Colonic mucosa (tissue), 4 donors: ENCODE results near the gene MGRN1. TPM values are rescaled to one million over a fixed set of nuclear protein-coding genes. Genes with fewer than 3 reads are reported as not detected.

Experiments used
- DNase-seq: peaks from one replicate; pipeline ENCODE4 v3.0.0-alpha.2; 2020
- H3K27ac ChIP-seq: fragments of 200-600 bp; one replicate; pipeline ENCODE4 v1.8.0; 2021
- H3K27me3 ChIP-seq: fragments of 200-600 bp; one replicate; pipeline ENCODE4 v1.8.0; 2021
- H3K36me3 ChIP-seq: fragments of 200-600 bp; one replicate; pipeline ENCODE4 v1.8.0; 2021
- H3K4me1 ChIP-seq: fragments of 200-600 bp; one replicate; pipeline ENCODE4 v1.8.0; 2021; ENCODE audit warnings: mild to moderate bottlenecking
- H3K4me3 ChIP-seq: fragments of 200-600 bp; one replicate; pipeline ENCODE4 v1.8.0; 2021
- H3K9ac ChIP-seq, 2 donors: one replicate each; pipeline ENCODE4 v1.7.0; 2013; ENCODE audit warnings: control low read depth in 2 of 2, low read depth in 2 of 2, low read length in 2 of 2
- H3K9me3 ChIP-seq: fragments of 200-600 bp; one replicate; pipeline ENCODE4 v1.8.0; 2021
- intact Hi-C: fragments of 100-400 bp; cut with DNase I; formaldehyde crosslinking; loops from one replicate; pipeline ENCODE4 v1.14.1; 2022
- total RNA-seq, 2 donors: library from RNA; stranded (reverse); fragmentation: NEBNext Ultra II Directional in 1 of 2; extraction: Animal tissue kit (Norgen Biotek cat#: 25700) in 1 of 2; gene quantifications; one replicate each; pipeline ENCODE4 v1.2.1, GENCODE V29; 2021
- TF ChIP-seq, protein P1 (sequence below): fragments of 200-600 bp; IDR thresholded peaks from one replicate; pipeline ENCODE4 v1.8.0; 2022; ENCODE audit warnings: antibody characterized with exemption, mild to moderate bottlenecking
- donor health status: healthy.
- donor health status: DM: no; HTN: no; CAD: no.
- donor health status: DM: no; HTN: no; CAD: no.

MGRN1 gene
- total RNA-seq, 2 donors from 2014 or later, result 75.2 to 79.3 TPM

- TF ChIP-seq, protein P1, sequence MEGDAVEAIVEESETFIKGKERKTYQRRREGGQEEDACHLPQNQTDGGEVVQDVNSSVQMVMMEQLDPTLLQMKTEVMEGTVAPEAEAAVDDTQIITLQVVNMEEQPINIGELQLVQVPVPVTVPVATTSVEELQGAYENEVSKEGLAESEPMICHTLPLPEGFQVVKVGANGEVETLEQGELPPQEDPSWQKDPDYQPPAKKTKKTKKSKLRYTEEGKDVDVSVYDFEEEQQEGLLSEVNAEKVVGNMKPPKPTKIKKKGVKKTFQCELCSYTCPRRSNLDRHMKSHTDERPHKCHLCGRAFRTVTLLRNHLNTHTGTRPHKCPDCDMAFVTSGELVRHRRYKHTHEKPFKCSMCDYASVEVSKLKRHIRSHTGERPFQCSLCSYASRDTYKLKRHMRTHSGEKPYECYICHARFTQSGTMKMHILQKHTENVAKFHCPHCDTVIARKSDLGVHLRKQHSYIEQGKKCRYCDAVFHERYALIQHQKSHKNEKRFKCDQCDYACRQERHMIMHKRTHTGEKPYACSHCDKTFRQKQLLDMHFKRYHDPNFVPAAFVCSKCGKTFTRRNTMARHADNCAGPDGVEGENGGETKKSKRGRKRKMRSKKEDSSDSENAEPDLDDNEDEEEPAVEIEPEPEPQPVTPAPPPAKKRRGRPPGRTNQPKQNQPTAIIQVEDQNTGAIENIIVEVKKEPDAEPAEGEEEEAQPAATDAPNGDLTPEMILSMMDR, result no peak
- Histone ChIP-seq H3K27ac (no peak overlapping the region), H3K9me3 (no peaks in the 10 kb centered on the region), H3K4me1 (no peaks in the 10 kb centered on the region), H3K36me3 (no peaks in the 10 kb centered on the region), H3K27me3 (no peaks in the 10 kb centered on the region), H3K9ac (no peak overlapping the region), H3K4me3 (no peak overlapping the region)
- DNase-seq, result no peak
- intact Hi-C loops, result no loop called here
Observed at GRCh38 chr16:4583906-4584305, 40.7 kb upstream of the MGRN1 start.

- intact Hi-C loops, result no loop called here
- Histone ChIP-seq H3K4me3 (no peak overlapping the region), H3K27me3 (no peaks in the 10 kb centered on the region), H3K9ac (no peak overlapping the region), H3K9me3 (no peaks in the 10 kb centered on the region), H3K36me3 (no peaks in the 10 kb centered on the region), H3K27ac (no peak overlapping the region), H3K4me1 (no peaks in the 10 kb centered on the region)
- TF ChIP-seq, protein P1, result no peak
- no peak for DNase-seq
Observed at GRCh38 chr16:4586291-4586690, 38.3 kb upstream of the MGRN1 start.

DNA sequence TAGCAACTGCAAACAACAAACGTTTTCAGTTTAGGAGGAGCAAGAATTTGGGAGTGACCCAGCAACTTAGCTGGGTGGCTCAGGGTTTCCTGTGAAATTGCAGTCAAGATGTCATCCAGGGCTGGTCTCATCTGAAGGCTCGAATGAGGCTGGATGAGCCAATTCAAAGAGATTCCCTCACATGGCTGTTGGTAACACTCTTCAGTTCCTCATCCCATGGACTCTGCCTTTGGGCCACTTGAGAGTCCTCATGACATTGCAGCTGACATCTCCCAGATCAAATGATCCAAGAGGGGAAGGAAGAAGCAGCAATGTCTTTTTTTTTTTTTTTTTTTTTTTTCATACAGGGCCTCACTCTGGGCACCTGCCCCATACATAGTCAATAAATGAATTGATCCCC is 36.2 kb upstream of the MGRN1 start:
- no peak for DNase-seq
- no peaks in the 10 kb centered on the region for H3K36me3 ChIP-seq
- intact Hi-C loops, result no loop called here

DNA sequence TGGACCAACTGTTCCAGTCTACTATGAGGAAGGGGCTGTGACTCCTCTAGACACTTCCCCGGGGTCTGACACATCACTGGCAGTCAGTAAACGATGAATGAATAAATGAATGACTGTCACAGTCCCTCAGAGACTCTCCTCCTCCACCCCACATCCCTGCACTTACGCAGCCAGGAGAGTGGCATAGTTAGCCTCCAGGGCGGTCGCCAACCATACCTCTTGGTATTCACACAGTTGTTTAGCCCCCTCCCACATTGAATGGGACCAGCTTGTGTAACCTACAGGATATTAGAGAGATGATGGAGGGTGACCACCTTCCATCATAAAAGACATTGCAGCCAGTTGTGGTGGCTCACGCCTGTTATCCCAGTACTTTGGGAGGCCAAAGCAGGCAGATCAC is 35.7 kb upstream of the MGRN1 start:
- H3K9ac ChIP-seq, result no peak overlapping the region
- TF ChIP-seq, protein P1, result no peak
- no peak for DNase-seq
- no peaks in the 10 kb centered on the region for H3K36me3 ChIP-seq
- H3K9me3 ChIP-seq, result no peaks in the 10 kb centered on the region
- H3K27ac ChIP-seq, result no peak overlapping the region
- intact Hi-C loops, result no loop called here
- H3K4me1 ChIP-seq, result no peaks in the 10 kb centered on the region
- H3K4me3 ChIP-seq, result no peak overlapping the region
- no peaks in the 10 kb centered on the region for H3K27me3 ChIP-seq

More for the DNA sequence above, 36.2 kb upstream of the MGRN1 start:
- TF ChIP-seq, protein P1, result no peak
- no peak overlapping the region for H3K27ac ChIP-seq
- H3K9me3 ChIP-seq, result no peaks in the 10 kb centered on the region
- H3K27me3 ChIP-seq, result no peaks in the 10 kb centered on the region
- no peaks in the 10 kb centered on the region for H3K4me1 ChIP-seq
- no peak overlapping the region for H3K9ac ChIP-seq
- H3K4me3 ChIP-seq, result no peak overlapping the region

DNA sequence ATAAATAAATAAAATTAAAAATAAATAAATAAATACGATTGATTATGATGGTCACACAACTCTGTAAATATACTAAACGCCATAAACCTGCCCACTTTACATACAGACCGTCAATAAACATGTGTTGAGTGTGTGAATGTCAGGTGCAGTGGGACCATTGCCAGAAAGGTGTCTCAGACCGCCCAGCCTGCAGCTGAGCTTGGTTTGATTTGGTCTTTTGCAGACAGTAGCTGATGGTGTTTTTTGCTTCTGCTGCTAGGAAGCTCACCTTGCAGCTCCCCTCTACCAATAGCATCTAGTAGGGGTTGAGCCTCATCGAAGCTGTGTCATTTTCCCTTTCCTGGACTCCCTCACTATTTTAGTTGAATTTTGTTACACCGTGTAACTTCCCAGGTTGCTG is 33.4 kb upstream of the MGRN1 start:
- Histone ChIP-seq H3K9ac (no peak overlapping the region), H3K36me3 (no peaks in the 10 kb centered on the region), H3K9me3 (no peaks in the 10 kb centered on the region), H3K4me3 (no peak overlapping the region), H3K4me1 (no peaks in the 10 kb centered on the region), H3K27me3 (no peaks in the 10 kb centered on the region), H3K27ac (no peak overlapping the region)
- DNase-seq, result no peak
- intact Hi-C loops, result no loop called here
- TF ChIP-seq, protein P1, result no peak
